ENCODE data around the gene UBTD1.

UBTD1 gene

DNA sequence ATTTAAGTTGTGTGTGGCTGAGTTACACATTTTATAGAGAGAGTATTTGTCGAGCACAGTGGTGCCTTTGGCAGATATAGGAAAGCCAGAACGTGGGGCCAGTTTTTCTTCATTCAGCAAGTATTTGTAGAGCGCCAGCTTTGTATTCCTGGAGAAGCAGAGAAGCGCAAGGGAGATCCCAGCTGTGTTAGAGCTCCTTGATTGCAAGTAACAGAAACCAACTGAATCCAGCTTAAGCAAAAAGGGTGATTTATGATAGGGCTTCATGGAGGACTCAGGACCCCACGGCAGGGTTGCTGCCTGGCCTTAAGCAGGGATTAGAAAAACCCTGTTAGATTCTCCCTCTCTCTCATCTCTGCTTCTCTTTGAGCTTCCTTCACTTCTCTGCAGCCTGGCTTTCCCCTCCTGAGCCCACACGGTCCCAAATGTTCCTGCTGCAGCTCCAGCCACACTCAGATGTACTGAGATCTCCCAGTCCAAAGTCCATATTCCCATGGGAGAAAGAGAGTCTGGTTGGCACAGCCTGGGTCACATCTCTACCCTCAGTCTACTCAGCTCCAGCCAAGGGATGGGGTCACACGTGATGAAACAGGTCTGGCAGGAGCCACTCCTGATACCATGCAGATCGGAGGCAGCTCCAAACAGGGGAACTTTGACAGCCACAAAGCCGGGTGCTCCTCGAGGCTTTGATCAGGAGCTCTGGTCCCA, 16.7 kb downstream of the UBTD1 start:
- H3K4me3 ChIP-seq (ENCODE audit: low read depth, low read length) = no peak overlapping the region
- no peak for DNase-seq (ENCODE audit: low read depth)
- TF ChIP-seq MYC (IDR thresholded peaks at IDR 0.05; ENCODE audit: low read depth, low read length) = no peak
- TF ChIP-seq CTCF (IDR thresholded peaks at IDR 0.05; ENCODE audit: low read depth, low read length) = no peak
- no peak for TF ChIP-seq POLR2A (IDR thresholded peaks at IDR 0.05; ENCODE audit: extremely low read depth, insufficient read length)
- no peak for TF ChIP-seq MAX (IDR thresholded peaks at IDR 0.05; ENCODE audit: low read depth, low read length)

- DNase-seq (ENCODE audit: low read depth) = no peak
- no peak overlapping the region for H3K4me3 ChIP-seq (ENCODE audit: low read depth, low read length)
- TF ChIP-seq MAX (IDR thresholded peaks at IDR 0.05; ENCODE audit: low read depth, low read length) (no peak), POLR2A (IDR thresholded peaks at IDR 0.05; ENCODE audit: extremely low read depth, insufficient read length) (no peak), MYC (IDR thresholded peaks at IDR 0.05; ENCODE audit: low read depth, low read length) (no peak), CTCF (IDR thresholded peaks at IDR 0.05; ENCODE audit: low read depth, low read length) (no peak)
Observed at GRCh38 chr10:97517096-97517750, 18.5 kb downstream of the UBTD1 start.

- no peak for TF ChIP-seq CTCF (IDR thresholded peaks at IDR 0.05; ENCODE audit: low read depth, low read length)
- TF ChIP-seq MYC (IDR thresholded peaks at IDR 0.05; ENCODE audit: low read depth, low read length) = no peak
- TF ChIP-seq POLR2A (IDR thresholded peaks at IDR 0.05; ENCODE audit: extremely low read depth, insufficient read length) = no peak
- TF ChIP-seq MAX (IDR thresholded peaks at IDR 0.05; ENCODE audit: low read depth, low read length) = no peak
- DNase-seq (ENCODE audit: low read depth) = no peak
- H3K4me3 ChIP-seq (ENCODE audit: low read depth, low read length) = no peak overlapping the region
Observed at GRCh38 chr10:97517778-97518300, 19.1 kb downstream of the UBTD1 start.

DNA sequence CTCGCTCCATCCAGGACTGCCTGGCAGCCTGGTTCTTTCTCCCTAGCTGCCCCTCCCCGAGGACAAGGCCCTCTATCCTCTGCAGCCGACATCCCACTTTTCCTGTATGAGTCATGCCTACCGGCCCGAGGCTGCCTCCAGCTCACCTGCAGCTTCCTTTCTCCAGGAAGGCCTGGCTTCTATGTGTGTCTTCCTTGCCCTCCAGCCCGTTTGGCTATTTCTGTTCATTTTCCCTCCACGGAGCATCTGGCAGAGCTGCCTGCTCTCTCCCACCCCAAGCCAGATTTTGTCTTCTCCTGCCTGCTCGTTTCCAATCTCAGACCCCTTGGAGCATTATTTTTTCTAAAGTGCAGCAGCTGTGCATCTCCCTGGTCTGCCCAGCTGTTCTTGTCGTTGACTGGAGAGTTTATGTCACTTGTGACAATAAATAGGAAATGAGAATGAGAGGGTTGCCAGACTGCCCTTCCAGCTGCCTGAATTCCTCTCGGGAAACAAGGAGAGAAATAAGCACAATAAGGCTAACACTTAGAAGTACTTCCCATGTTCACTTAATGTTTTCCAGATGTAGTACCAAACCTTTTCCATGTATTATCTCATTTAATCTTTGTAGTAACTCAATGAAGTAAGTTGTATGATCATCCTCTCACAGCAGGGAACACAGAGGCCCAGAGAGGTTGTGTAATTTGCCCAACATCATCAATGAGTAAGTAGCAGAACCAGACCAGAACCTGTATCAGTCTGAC, 19.7 kb downstream of the UBTD1 start:
- no peak for DNase-seq (ENCODE audit: low read depth)

More for the DNA sequence above, 19.7 kb downstream of the UBTD1 start:
- TF ChIP-seq POLR2A (IDR thresholded peaks at IDR 0.05; ENCODE audit: extremely low read depth, insufficient read length) (no peak), MYC (IDR thresholded peaks at IDR 0.05; ENCODE audit: low read depth, low read length) (no peak), CTCF (IDR thresholded peaks at IDR 0.05; ENCODE audit: low read depth, low read length) (no peak), MAX (IDR thresholded peaks at IDR 0.05; ENCODE audit: low read depth, low read length) (no peak)
- H3K4me3 ChIP-seq (ENCODE audit: low read depth, low read length) = no peak overlapping the region
